SK-N-SH treated with all-trans-retinoic acid at 6 μM for 48 hours (cell line): ENCODE data around the gene MDFIC2.
A peak's percentile ranks its signal among the peaks of the same experiment; 100 is the strongest.

Source experiments
- ATAC-seq: fragments of 200-7000 bp; cut with Tn5 transposase; 3 replicates; pipeline ENCODE4 v1.9.1; 2020; ENCODE audit warnings: mild to moderate bottlenecking, moderate library complexity
- ARNTL ChIP-seq: fragments of 450-650 bp; formaldehyde crosslinking; IDR thresholded peaks from 2 replicates; pipeline ENCODE4 v1.5.0; 2020; ENCODE audit warnings: low read depth, mild to moderate bottlenecking, moderate library complexity, borderline replicate concordance
- BACH2 ChIP-seq: fragments of 250-450 bp; sonication (Bioruptor Pico); IDR thresholded peaks from 2 replicates; pipeline ENCODE4 v1.9.0; 2021; ENCODE audit warnings: mild to moderate bottlenecking, borderline replicate concordance
- CREB5 ChIP-seq: fragments of 250-450 bp; sonication (Bioruptor Pico); IDR thresholded peaks from 2 replicates; pipeline ENCODE4 v1.5.1; 2020; ENCODE audit warnings: low read depth, mild to moderate bottlenecking, moderate library complexity
- CSDC2 ChIP-seq: fragments of 250-450 bp; sonication (Bioruptor Pico); IDR thresholded peaks from 2 replicates; pipeline ENCODE4 v1.5.0; 2020; ENCODE audit warnings: mild to moderate bottlenecking, moderate library complexity
- CSRNP3 ChIP-seq: fragments of 250-450 bp; sonication (Bioruptor Pico); IDR thresholded peaks from 2 replicates; pipeline ENCODE4 v1.5.1; 2021; ENCODE audit warnings: mild to moderate bottlenecking, moderate library complexity
- ESRRG ChIP-seq: fragments of 250-450 bp; sonication (Bioruptor Pico); IDR thresholded peaks from 2 replicates; pipeline ENCODE4 v1.6.1; 2021; ENCODE audit warnings: mild to moderate bottlenecking
- GLIS3 ChIP-seq: fragments of 250-450 bp; sonication (Bioruptor Pico); IDR thresholded peaks from 2 replicates; pipeline ENCODE4 v1.5.0; 2020; ENCODE audit warnings: mild to moderate bottlenecking, moderate library complexity
- ISL1 ChIP-seq: fragments of 250-450 bp; sonication (Bioruptor Pico); IDR thresholded peaks from 2 replicates; pipeline ENCODE4 v2.1.2; 2022; ENCODE audit warnings: mild to moderate bottlenecking, moderate library complexity
- OSR1 ChIP-seq: fragments of 250-450 bp; sonication (Bioruptor Pico); IDR thresholded peaks from 2 replicates; pipeline ENCODE4 v1.8.0; 2022; ENCODE audit warnings: moderate library complexity, mild to moderate bottlenecking, inconsistent platforms
- RARB ChIP-seq: fragments of 250-450 bp; sonication (Bioruptor Pico); IDR thresholded peaks from 2 replicates; pipeline ENCODE4 v1.8.0; 2021; ENCODE audit warnings: mild to moderate bottlenecking, moderate library complexity
- SNAI2 ChIP-seq: fragments of 250-450 bp; sonication (Bioruptor Pico); IDR thresholded peaks from 2 replicates; pipeline ENCODE4 v1.5.0; 2020; ENCODE audit warnings: mild to moderate bottlenecking, moderate library complexity
- TCF4 ChIP-seq: fragments of 250-450 bp; sonication (Bioruptor Pico); IDR thresholded peaks from 2 replicates; pipeline ENCODE4 v1.8.0; 2021; ENCODE audit warnings: mild to moderate bottlenecking, moderate library complexity, borderline replicate concordance
- TOX ChIP-seq: fragments of 250-450 bp; sonication (Bioruptor Pico); IDR thresholded peaks from 2 replicates; pipeline ENCODE4 v1.8.0; 2021; ENCODE audit warnings: mild to moderate bottlenecking, moderate library complexity, borderline replicate concordance
- ZC3H10 ChIP-seq: fragments of 250-450 bp; sonication (Bioruptor Pico); IDR thresholded peaks from 2 replicates; pipeline ENCODE4 v1.5.1; 2021; ENCODE audit warnings: mild to moderate bottlenecking, moderate library complexity
- ZFP3 ChIP-seq: fragments of 250-450 bp; sonication (Bioruptor Pico); IDR thresholded peaks from 2 replicates; pipeline ENCODE4 v1.5.0; 2020; ENCODE audit warnings: mild to moderate bottlenecking, moderate library complexity
- ZFP30 ChIP-seq: fragments of 450-650 bp; formaldehyde crosslinking; IDR thresholded peaks from 2 replicates; pipeline ENCODE4 v1.5.0; 2022; ENCODE audit warnings: mild to moderate bottlenecking, moderate library complexity
- ZNF565 ChIP-seq: fragments of 450-650 bp; formaldehyde crosslinking; conservative IDR thresholded peaks from 2 replicates; pipeline ENCODE4 v1.5.0; 2020; ENCODE audit warnings: low read depth, mild to moderate bottlenecking, moderate library complexity
- ZNF70 ChIP-seq: fragments of 450-650 bp; formaldehyde crosslinking; IDR thresholded peaks from 2 replicates; pipeline ENCODE4 v1.5.0; 2020; ENCODE audit warnings: mild to moderate bottlenecking, moderate library complexity
- ZNF8 ChIP-seq: fragments of 450-650 bp; formaldehyde crosslinking; IDR thresholded peaks from 2 replicates; pipeline ENCODE4 v1.5.0; 2020; ENCODE audit warnings: mild to moderate bottlenecking, moderate library complexity
- TF ChIP-seq, protein P1 (sequence below): fragments of 250-450 bp; sonication (Bioruptor Pico); IDR thresholded peaks from 2 replicates; pipeline ENCODE4 v1.8.0; 2020; ENCODE audit warnings: mild to moderate bottlenecking, moderate library complexity, borderline replicate concordance
- TF ChIP-seq, protein P2 (sequence below): fragments of 250-450 bp; sonication (Bioruptor Pico); IDR thresholded peaks from 2 replicates; pipeline ENCODE4 v1.5.0; 2020; ENCODE audit warnings: mild to moderate bottlenecking, moderate library complexity

The MDFIC2 gene

GRCh38 chr3:70333080-70333479 lies 20.6 kb upstream of the MDFIC2 start:
- no peak for ATAC-seq
- TF ChIP-seq ESRRG (CRISPR knock-in tag), result no peak
- TF ChIP-seq, protein P1, sequence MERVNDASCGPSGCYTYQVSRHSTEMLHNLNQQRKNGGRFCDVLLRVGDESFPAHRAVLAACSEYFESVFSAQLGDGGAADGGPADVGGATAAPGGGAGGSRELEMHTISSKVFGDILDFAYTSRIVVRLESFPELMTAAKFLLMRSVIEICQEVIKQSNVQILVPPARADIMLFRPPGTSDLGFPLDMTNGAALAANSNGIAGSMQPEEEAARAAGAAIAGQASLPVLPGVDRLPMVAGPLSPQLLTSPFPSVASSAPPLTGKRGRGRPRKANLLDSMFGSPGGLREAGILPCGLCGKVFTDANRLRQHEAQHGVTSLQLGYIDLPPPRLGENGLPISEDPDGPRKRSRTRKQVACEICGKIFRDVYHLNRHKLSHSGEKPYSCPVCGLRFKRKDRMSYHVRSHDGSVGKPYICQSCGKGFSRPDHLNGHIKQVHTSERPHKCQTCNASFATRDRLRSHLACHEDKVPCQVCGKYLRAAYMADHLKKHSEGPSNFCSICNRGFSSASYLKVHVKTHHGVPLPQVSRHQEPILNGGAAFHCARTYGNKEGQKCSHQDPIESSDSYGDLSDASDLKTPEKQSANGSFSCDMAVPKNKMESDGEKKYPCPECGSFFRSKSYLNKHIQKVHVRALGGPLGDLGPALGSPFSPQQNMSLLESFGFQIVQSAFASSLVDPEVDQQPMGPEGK (CRISPR knock-in tag), result no peak
- no peak for TF ChIP-seq RARB
- TF ChIP-seq SNAI2 (CRISPR knock-in tag), result no peak
- TF ChIP-seq ZFP3, result no peak
- no peak for TF ChIP-seq ZNF8
- no peak for TF ChIP-seq GLIS3
- no peak for TF ChIP-seq ZC3H10 (CRISPR knock-in tag)
- no peak for TF ChIP-seq OSR1 (CRISPR knock-in tag)
- no peak for TF ChIP-seq CSRNP3
- TF ChIP-seq ISL1 (CRISPR knock-in tag), result no peak
- no peak for TF ChIP-seq TCF4 (CRISPR knock-in tag)
- no peak for TF ChIP-seq ZNF70 (CRISPR knock-in tag)

- peak; percentile 86 for TF ChIP-seq ISL1 (CRISPR knock-in tag)
- 0 out of 2 replicates have a peak, but pooled peaks have one; percentile 30 for TF ChIP-seq CREB5 (CRISPR knock-in tag)
- TF ChIP-seq, protein P2, sequence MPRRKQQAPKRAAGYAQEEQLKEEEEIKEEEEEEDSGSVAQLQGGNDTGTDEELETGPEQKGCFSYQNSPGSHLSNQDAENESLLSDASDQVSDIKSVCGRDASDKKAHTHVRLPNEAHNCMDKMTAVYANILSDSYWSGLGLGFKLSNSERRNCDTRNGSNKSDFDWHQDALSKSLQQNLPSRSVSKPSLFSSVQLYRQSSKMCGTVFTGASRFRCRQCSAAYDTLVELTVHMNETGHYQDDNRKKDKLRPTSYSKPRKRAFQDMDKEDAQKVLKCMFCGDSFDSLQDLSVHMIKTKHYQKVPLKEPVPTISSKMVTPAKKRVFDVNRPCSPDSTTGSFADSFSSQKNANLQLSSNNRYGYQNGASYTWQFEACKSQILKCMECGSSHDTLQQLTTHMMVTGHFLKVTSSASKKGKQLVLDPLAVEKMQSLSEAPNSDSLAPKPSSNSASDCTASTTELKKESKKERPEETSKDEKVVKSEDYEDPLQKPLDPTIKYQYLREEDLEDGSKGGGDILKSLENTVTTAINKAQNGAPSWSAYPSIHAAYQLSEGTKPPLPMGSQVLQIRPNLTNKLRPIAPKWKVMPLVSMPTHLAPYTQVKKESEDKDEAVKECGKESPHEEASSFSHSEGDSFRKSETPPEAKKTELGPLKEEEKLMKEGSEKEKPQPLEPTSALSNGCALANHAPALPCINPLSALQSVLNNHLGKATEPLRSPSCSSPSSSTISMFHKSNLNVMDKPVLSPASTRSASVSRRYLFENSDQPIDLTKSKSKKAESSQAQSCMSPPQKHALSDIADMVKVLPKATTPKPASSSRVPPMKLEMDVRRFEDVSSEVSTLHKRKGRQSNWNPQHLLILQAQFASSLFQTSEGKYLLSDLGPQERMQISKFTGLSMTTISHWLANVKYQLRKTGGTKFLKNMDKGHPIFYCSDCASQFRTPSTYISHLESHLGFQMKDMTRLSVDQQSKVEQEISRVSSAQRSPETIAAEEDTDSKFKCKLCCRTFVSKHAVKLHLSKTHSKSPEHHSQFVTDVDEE (CRISPR knock-in tag), result no peak
- TF ChIP-seq, all 23 proteins: peak for 2
These were observed 2.6 kb upstream of the MDFIC2 start for GRCh38 chr3:70315021-70315420.

DNA sequence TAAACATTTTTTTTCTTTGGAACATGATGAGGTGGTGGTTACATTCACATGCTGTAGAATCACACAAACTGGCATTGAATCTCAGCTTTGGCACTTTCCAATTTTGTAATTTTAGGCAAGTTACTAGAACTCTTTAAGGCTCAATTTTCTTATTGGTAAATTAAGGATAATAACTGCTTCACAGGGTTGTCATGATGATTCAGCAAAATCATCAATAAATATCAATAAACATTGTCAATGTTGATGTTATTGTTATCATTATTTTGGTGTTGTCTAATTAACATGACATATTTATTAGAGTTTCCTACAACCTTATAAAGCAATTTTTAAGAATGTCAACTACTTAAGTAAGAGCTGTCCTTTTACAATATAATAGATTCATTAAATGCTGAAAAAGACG lies 1.6 kb downstream of the MDFIC2 start:
- ATAC-seq, result no peak
- TF ChIP-seq, protein P1 (CRISPR knock-in tag), result no peak
- TF ChIP-seq ZNF8, result no peak
- TF ChIP-seq OSR1 (CRISPR knock-in tag), result no peak
- TF ChIP-seq CSRNP3, result no peak
- no peak for TF ChIP-seq TOX (CRISPR knock-in tag)
- no peak for TF ChIP-seq ISL1 (CRISPR knock-in tag)
- TF ChIP-seq TCF4 (CRISPR knock-in tag), result no peak
- no peak for TF ChIP-seq RARB
- TF ChIP-seq ARNTL (CRISPR knock-in tag), result no peak
- TF ChIP-seq ZNF565 (CRISPR knock-in tag), result no peak
- TF ChIP-seq ZFP30 (CRISPR knock-in tag), result no peak
- TF ChIP-seq, protein P2 (CRISPR knock-in tag), result no peak
- no peak for TF ChIP-seq CSDC2 (CRISPR knock-in tag)
- TF ChIP-seq BACH2 (CRISPR knock-in tag), result no peak
- no peak for TF ChIP-seq SNAI2 (CRISPR knock-in tag)
- TF ChIP-seq, all 23 proteins: peak for 0

More at GRCh38 chr3:70315021-70315420, 2.6 kb upstream of the MDFIC2 start:
- no peak for ATAC-seq
